Bone marrow (tissue), 2 donors: Measurements from ENCODE around the gene KRR1.
"Not testable (repeated sequence)": the region's sequence is repeated elsewhere in the genome, so short reads cannot be mapped to it uniquely, and the experiment has no call there.

ENCODE experiments used
- DNase-seq, 2 donors: peaks; one replicate each; lab custom pipeline; 2025; lab: John Stamatoyannopoulos, UW

KRR1 gene

DNA sequence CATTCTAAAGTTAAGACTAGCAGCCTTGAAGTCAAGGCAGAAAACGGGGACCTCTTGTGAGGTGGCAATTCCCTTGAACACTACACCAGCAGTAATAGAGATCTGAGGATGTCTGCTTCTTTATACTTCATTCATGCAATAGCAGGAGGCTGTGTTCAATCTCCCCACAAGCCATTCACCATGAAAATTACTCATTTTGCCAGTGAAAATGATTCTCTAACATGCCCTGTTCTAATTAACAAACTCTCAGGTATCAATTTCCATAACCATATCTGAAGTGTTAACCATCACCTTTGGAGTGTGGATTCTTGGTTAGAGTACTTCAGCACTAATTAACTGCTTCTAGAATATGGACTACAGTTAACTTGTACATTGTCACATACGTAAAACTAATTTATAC is 34.3 kb downstream of the KRR1 start:
- DNase-seq = no peak

- DNase-seq = no peak
Observed at GRCh38 chr12:75476071-75476470, 35.3 kb downstream of the KRR1 start.

- no peak for DNase-seq
Observed at GRCh38 chr12:75474116-75474515, 37.3 kb downstream of the KRR1 start.

GRCh38 chr12:75471902-75472890 is 39.2 kb downstream of the KRR1 start:
- peak in 1 of 2 donors; percentile 87 for DNase-seq

- no peak for DNase-seq
Observed at GRCh38 chr12:75460204-75460603, 51.2 kb downstream of the KRR1 start.

DNA sequence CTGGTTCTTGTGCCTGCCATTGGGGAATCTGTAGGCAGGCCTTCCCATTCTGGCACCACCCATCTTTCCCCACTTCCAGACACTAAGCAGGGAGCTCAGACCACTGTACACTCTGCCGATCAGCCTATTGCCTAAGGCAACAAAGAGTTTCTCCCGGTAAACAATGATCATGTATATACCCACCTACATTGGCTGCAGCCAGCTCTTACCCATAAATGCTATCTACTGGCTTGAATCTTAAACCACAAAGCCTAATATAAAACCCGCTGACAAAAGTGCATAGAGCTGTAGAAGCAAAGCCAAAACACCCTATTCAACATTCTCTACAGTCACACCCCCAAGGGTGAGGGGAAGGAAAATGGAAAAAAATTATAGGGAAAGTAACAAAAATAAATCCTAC is 51.7 kb downstream of the KRR1 start:
- DNase-seq = no peak

DNA sequence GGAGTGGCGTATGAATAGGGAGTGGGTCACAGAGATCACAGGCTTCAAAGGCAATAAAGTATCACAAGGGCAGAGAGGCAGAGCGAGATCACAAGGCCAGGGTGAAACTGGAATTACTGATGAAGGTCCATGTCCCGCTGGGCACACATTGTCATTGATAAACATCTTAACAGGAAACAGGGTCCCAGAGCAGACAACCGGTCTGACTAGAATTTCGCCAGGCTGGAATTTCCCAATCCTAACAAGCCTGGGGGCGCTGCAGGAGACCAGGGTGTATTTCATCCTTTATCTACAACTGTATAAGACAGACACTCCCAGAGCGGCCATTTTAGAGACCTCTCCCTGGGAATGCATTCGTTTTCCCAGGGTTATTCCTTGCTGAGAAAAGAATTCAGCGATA is 53.5 kb downstream of the KRR1 start:
- DNase-seq = not testable (repeated sequence)

DNA sequence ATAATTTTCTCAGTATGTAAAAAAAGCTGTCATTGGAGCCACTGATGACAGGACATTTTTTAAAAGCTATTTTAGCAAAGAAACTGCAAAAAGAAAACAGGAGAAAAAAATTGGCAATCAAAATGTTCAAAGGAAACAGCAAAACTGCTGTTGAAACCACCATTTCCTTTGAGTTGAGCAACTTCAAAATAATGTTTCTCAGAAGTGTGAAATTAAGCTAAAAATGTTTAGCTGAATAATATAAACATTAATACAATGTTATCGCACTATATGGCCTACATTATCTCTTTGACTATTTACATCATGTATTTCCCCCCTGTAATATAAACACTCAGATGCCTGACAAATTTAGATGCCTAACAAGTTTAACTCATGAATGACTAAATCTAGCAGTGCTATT is 54.2 kb downstream of the KRR1 start:
- peak in 1 of 2 donors; percentile 30 for DNase-seq

DNA sequence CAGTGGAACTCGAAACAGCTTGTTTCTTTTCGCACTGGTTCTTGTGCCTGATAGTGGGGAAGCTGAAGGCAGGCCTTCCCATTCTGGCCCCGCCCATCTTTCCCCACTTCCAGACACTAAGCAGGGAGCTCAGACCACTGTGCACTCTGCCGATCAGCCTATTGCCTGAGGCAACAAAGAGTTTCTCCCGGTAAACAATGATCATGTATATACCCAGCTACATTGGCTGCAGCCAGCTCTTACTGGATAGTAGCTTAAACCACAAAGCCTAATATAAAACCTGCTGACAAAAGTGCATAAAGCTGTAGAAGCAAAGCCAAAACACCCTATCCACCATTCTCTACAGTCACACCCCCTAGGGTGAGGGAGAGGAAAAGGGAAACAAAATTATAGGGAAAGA is 55.6 kb downstream of the KRR1 start:
- DNase-seq = no peak

GRCh38 chr12:75452675-75453330 is 58.6 kb downstream of the KRR1 start:
- peak in 1 of 2 donors; percentile 15 for DNase-seq

GRCh38 chr12:75447691-75448393 is 63.6 kb downstream of the KRR1 start:
- no peak for DNase-seq

DNA sequence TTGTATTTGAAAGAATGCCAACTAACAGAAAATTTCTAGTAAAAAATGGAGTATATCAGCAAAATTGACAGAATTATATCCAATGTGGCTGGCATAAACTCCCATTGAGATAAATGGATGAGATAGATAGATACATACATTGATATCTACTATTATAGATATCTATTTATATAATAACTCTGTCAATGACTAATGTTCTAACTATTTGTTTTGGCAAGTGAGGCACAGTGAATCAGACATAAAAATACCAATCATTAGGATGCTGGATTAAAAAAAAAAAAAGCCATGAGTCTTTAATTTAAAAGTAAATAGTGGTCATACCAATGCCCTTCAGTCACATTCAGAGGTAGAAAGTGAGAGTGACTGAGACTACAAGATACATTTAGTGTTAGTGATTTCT is 64.6 kb downstream of the KRR1 start:
- no peak for DNase-seq

DNA sequence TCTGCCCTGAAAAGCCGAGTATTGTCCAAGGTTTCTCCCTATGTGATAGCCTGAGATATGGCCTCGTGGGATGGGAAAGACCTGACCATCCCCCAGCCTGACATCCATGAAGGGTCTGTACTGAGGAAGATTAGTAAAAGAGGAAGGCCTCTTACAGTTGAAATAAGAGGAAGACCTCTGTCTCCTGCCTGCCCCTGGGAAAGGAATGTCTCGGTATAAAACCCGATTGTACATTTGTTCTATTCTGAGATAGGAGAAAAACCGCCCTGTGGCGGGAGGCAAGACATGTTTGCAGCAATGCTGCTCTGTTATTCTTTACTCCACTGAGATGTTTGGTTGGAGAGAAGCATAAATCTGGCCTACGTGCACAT is 66.3 kb downstream of the KRR1 start:
- not testable (repeated sequence) for DNase-seq

GRCh38 chr12:75444429-75445136 is 66.8 kb downstream of the KRR1 start:
- DNase-seq = peak in 1 of 2 donors; percentile 23

DNA sequence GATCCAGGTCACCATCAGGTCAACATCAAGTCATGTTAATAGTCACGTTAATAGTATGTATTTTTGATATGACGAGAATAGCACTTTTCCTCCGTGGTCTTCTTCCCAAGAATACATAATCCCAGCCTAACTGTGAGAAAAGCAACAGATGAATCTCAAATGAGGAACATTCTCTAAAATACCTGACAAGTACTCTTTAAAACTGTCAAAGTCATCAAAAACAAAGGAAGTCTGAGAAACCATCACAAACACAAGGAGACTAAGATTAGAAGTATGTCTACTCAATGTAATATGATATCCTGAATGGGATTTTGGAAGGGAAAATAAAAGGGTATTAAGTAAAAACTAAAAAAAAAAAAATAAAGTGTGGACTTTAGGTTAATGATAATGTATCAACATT is 67.7 kb downstream of the KRR1 start:
- peak in 1 of 2 donors; percentile 6 for DNase-seq

DNA sequence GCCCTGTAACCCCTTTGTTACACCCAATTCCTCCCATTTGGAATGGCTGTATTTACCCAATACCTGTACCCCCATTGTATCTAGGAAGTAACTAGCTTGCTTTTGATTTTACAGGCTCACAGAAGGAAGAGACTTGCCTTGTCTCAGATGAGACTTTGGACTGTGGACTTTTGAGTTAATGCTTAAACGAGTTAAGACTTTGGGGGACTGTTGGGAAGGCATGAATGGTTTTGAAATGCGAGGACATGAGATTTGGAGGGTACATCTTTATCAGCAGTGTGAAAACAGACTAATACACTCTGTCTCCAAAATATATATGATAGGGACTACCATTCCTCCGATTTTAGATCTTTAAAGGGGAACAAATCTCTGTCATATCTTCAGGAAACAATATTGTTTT is 69.0 kb downstream of the KRR1 start:
- not testable (repeated sequence) for DNase-seq

DNA sequence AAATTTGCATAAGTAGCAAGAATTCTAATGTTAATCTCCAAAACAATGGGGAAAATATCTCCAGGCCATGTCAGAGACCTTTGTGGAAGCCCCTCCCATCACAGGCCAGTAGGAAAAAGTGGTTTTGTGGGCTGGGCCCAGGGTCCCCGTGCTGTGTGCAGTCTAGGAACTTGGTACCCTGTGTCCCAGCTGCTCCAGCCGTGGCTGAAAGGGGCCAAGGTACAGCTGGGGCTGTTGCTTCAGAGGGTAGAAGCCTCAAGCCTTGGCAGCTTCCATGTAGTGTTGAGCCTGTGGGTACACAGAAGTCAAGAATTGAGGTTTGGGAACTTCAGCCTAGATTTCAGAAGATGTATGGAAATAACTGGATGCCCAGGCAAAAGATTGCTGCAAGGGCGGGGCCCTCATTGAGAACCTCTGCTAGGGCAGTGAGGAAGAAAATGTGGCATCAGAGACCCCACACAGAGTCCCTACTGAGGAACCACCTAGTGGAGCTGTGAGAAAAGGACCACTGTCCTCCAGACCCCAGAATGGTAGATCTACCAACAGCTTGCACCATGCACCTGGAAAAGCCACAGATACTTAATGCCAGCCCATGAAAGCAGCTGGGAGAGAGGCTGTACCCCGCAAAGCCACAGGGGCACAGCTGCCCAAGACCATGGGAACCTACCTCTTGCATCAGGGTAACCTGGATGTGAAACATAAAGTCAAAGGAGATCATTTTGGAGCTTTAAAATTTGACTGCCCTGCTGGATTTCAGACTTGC is 69.5 kb downstream of the KRR1 start:
- DNase-seq = not testable (repeated sequence)
